ENCODE measurements around the gene ZDHHC17. TPM values are rescaled to one million over a fixed set of nuclear protein-coding genes. Genes with fewer than 3 reads are reported as not detected.
A peak's percentile ranks its signal among the peaks of the same experiment; 100 is the strongest.
"Not testable (repeated sequence)": the region's sequence is repeated elsewhere in the genome, so short reads cannot be mapped to it uniquely, and the experiment has no call there.

ZDHHC17 gene
- total and polyA plus RNA-seq, 2 experiments from 2014 or later = 11.7 to 39.8 TPM

DNA sequence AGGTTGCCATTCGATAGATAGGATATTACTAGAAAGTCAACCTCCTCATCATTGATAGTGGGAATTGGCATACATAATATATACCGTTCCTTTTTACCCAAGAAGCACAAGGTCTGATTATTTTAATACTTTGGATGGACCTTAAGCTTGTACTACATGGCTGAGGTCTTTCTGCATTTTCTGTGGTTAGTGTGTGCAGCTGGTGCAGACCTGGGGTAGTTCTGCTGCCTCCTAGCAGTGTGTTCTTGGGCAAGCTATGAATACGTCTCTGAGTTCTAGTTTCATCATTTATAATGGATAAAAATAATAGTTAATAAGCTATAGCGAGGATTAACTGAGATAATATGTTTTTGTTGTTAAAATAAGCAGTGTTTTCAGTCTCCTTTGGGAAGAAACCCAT is 2.2 kb downstream of the ZDHHC17 start:
- Histone ChIP-seq H3K27ac (no peak overlapping the region), H4K20me1 (ENCODE audit: insufficient read depth, poor library complexity, severe bottlenecking) (peaks cover 43% of the 10 kb centered on the region), H3K4me1 (ENCODE audit: insufficient read depth) (peaks cover 8% of the 10 kb centered on the region), H3K36me3 (replicated peaks; ENCODE audit: insufficient read depth, low read depth) (no peaks in the 10 kb centered on the region), H3K9me3 (ENCODE audit: low read depth) (no peaks in the 10 kb centered on the region), H3K27me3 (no peaks in the 10 kb centered on the region), H3K4me2 (peak overlapping the region; percentile 82), H2AFZ (no peak overlapping the region), H3K9me2 (replicated peaks; ENCODE audit: insufficient read depth) (no peaks in the 10 kb centered on the region), H3K79me2 (peaks cover 67% of the 10 kb centered on the region), H3K4me3 (no peak overlapping the region)
- DNase-seq (ENCODE audit: low spot score) = no peak
- TF ChIP-seq EZH2phosphoT487 (IDR thresholded peaks at IDR 0.05; ENCODE audit: low read depth, severe bottlenecking, unreplicated experiment) (no peak), EZH2 (IDR thresholded peaks at IDR 0.05; ENCODE audit: borderline replicate concordance) (no peak)
- TF ChIP-seq, protein P1, sequence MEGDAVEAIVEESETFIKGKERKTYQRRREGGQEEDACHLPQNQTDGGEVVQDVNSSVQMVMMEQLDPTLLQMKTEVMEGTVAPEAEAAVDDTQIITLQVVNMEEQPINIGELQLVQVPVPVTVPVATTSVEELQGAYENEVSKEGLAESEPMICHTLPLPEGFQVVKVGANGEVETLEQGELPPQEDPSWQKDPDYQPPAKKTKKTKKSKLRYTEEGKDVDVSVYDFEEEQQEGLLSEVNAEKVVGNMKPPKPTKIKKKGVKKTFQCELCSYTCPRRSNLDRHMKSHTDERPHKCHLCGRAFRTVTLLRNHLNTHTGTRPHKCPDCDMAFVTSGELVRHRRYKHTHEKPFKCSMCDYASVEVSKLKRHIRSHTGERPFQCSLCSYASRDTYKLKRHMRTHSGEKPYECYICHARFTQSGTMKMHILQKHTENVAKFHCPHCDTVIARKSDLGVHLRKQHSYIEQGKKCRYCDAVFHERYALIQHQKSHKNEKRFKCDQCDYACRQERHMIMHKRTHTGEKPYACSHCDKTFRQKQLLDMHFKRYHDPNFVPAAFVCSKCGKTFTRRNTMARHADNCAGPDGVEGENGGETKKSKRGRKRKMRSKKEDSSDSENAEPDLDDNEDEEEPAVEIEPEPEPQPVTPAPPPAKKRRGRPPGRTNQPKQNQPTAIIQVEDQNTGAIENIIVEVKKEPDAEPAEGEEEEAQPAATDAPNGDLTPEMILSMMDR (IDR thresholded peaks at IDR 0.05; ENCODE audit: poor library complexity) = no peak
- 97% methylated on average over 4 of the region's 4 CpGs for WGBS (ENCODE audit: low lambda C conversion rate, missing lambda C conversion rate)

DNA sequence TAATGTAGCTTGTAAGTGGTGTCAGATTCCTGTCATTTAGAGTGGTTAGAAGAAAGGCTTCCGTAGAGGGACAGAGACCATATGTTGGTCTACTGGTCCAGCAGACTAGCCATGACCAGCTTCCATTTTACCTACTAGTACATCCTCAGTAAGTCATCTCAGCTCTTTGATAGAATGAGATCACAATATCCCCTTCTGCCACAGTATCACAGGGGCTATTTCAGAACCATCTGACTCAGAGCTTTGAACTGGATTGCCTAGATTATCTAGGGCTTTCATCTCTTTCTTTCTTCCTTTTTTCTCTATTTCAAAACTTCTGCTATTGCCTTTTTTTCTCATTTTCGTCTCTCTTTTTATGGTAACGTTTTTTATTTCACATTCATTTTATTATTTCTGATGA is 4.7 kb downstream of the ZDHHC17 start:
- H3K27ac ChIP-seq = no peak overlapping the region
- no peak overlapping the region for H2AFZ ChIP-seq
- TF ChIP-seq EZH2phosphoT487 (IDR thresholded peaks at IDR 0.05; ENCODE audit: low read depth, severe bottlenecking, unreplicated experiment) = no peak
- TF ChIP-seq, protein P1 (IDR thresholded peaks at IDR 0.05; ENCODE audit: poor library complexity) = no peak
- TF ChIP-seq EZH2 (IDR thresholded peaks at IDR 0.05; ENCODE audit: borderline replicate concordance) = no peak
- no peaks in the 10 kb centered on the region for H3K9me2 ChIP-seq (replicated peaks; ENCODE audit: insufficient read depth)
- H3K27me3 ChIP-seq = no peaks in the 10 kb centered on the region
- no peak overlapping the region for H3K4me2 ChIP-seq
- H3K79me2 ChIP-seq = peaks cover 89% of the 10 kb centered on the region
- no peak for DNase-seq (ENCODE audit: low spot score)
- no peaks in the 10 kb centered on the region for H3K36me3 ChIP-seq (replicated peaks; ENCODE audit: insufficient read depth, low read depth)
- H3K4me3 ChIP-seq = no peak overlapping the region
- no peaks in the 10 kb centered on the region for H3K9me3 ChIP-seq (ENCODE audit: low read depth)
- WGBS (ENCODE audit: low lambda C conversion rate, missing lambda C conversion rate) = 82% methylated on average over 3 of the region's 3 CpGs
- H3K4me1 ChIP-seq (ENCODE audit: insufficient read depth) = peaks cover 8% of the 10 kb centered on the region
- peaks cover 56% of the 10 kb centered on the region for H4K20me1 ChIP-seq (ENCODE audit: insufficient read depth, poor library complexity, severe bottlenecking)

DNA sequence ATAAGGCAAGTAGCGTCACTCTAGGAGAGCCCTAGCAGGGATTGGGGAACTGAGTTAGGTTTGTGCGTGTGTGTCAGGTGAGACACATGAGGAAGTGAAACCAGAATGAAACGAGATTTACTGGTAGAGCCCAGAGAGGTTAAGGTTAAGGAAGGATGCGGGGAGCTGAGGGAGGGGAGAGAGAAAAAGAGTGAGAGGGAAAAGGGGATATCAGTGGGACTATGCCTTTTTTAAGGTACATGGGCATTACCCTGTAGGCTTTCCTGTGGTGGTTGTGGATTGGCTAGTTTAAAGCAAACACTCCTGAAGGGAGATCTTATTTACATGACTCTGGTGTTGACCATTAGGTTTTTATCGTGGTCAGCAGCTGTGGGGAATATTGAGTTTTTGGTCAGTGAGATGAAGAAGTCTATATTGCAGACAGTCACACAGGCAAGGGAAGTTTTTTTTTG is 13.9 kb downstream of the ZDHHC17 start:
- no peak overlapping the region for H3K4me2 ChIP-seq
- TF ChIP-seq, protein P1 (IDR thresholded peaks at IDR 0.05; ENCODE audit: poor library complexity) = no peak
- no peak for TF ChIP-seq EZH2phosphoT487 (IDR thresholded peaks at IDR 0.05; ENCODE audit: low read depth, severe bottlenecking, unreplicated experiment)
- no peak for TF ChIP-seq EZH2 (IDR thresholded peaks at IDR 0.05; ENCODE audit: borderline replicate concordance)
- 87% methylated on average over 5 of the region's 5 CpGs for WGBS (ENCODE audit: low lambda C conversion rate, missing lambda C conversion rate)
- DNase-seq (ENCODE audit: low spot score) = no peak
- no peak overlapping the region for H3K27ac ChIP-seq
- no peak overlapping the region for H3K4me3 ChIP-seq
- H4K20me1 ChIP-seq (ENCODE audit: insufficient read depth, poor library complexity, severe bottlenecking) = peaks cover 34% of the 10 kb centered on the region
- no peaks in the 10 kb centered on the region for H3K9me2 ChIP-seq (replicated peaks; ENCODE audit: insufficient read depth)
- H2AFZ ChIP-seq = no peak overlapping the region
- no peaks in the 10 kb centered on the region for H3K27me3 ChIP-seq
- peaks cover 100% of the 10 kb centered on the region for H3K79me2 ChIP-seq
- no peaks in the 10 kb centered on the region for H3K36me3 ChIP-seq (replicated peaks; ENCODE audit: insufficient read depth, low read depth)
- no peaks in the 10 kb centered on the region for H3K9me3 ChIP-seq (ENCODE audit: low read depth)
- H3K4me1 ChIP-seq (ENCODE audit: insufficient read depth) = peaks cover 10% of the 10 kb centered on the region

DNA sequence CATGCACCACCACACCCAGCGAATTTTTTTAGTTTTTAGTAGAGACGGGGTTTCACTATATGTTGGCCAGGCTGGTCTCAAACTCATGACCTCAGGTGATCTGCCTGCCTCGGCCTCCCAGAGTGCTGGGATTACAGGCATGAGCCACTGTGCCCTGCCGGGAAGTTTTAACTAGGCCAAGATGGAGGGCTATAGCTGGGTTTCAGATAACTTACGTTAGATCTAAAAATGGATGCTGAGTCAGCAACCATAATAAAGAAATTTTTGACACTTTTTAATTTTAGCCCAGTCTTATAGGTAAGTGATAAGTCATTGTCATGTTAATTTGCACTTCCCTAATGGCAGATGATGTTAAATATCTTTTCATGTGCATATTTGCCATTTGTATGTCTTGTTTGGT is 14.4 kb downstream of the ZDHHC17 start:
- H4K20me1 ChIP-seq (ENCODE audit: insufficient read depth, poor library complexity, severe bottlenecking) = peaks cover 28% of the 10 kb centered on the region
- no peaks in the 10 kb centered on the region for H3K9me2 ChIP-seq (replicated peaks; ENCODE audit: insufficient read depth)
- H3K79me2 ChIP-seq = peaks cover 100% of the 10 kb centered on the region
- WGBS (ENCODE audit: low lambda C conversion rate, missing lambda C conversion rate) = 81% methylated on average over 5 of the region's 5 CpGs
- H3K4me3 ChIP-seq = no peak overlapping the region
- no peaks in the 10 kb centered on the region for H3K9me3 ChIP-seq (ENCODE audit: low read depth)
- DNase-seq (ENCODE audit: low spot score) = no peak
- no peak overlapping the region for H3K4me2 ChIP-seq
- H2AFZ ChIP-seq = no peak overlapping the region
- peaks cover 12% of the 10 kb centered on the region for H3K4me1 ChIP-seq (ENCODE audit: insufficient read depth)
- H3K27ac ChIP-seq = no peak overlapping the region
- H3K36me3 ChIP-seq (replicated peaks; ENCODE audit: insufficient read depth, low read depth) = no peaks in the 10 kb centered on the region
- TF ChIP-seq, protein P1 (IDR thresholded peaks at IDR 0.05; ENCODE audit: poor library complexity) = no peak
- TF ChIP-seq EZH2phosphoT487 (IDR thresholded peaks at IDR 0.05; ENCODE audit: low read depth, severe bottlenecking, unreplicated experiment) = no peak
- no peak for TF ChIP-seq EZH2 (IDR thresholded peaks at IDR 0.05; ENCODE audit: borderline replicate concordance)
- H3K27me3 ChIP-seq = no peaks in the 10 kb centered on the region

DNA sequence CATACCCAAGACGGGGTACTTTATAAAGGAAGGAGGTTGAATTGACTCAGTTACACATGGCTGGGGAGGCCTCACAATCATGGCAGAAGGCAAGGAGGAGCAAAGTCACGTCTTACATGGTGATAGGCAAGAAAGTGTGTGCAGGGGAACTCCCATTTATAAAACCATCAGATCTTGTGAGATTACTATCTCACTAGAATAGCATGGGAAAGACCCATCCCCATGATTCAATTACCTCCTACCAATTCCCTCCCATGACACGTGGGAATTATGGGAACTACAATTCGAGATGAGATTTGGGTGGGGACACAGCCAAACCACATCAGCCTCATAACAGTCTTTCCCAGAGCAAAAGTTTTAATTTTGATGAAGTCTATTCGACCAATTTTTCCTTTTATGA is 15.4 kb downstream of the ZDHHC17 start:
- H2AFZ ChIP-seq; H3K9me3 ChIP-seq (ENCODE audit: low read depth); H3K27me3 ChIP-seq; H3K4me2 ChIP-seq; H3K4me3 ChIP-seq; H3K36me3 ChIP-seq (replicated peaks; ENCODE audit: insufficient read depth, low read depth); DNase-seq (ENCODE audit: low spot score); H3K27ac ChIP-seq; H3K9me2 ChIP-seq (replicated peaks; ENCODE audit: insufficient read depth): not testable (repeated sequence)
- H3K79me2 ChIP-seq = peaks cover 100% of the 10 kb centered on the region
- 96% methylated on average over 5 of the region's 5 CpGs for WGBS (ENCODE audit: low lambda C conversion rate, missing lambda C conversion rate)
- peaks cover 28% of the 10 kb centered on the region for H4K20me1 ChIP-seq (ENCODE audit: insufficient read depth, poor library complexity, severe bottlenecking)
- H3K4me1 ChIP-seq (ENCODE audit: insufficient read depth) = peaks cover 12% of the 10 kb centered on the region

All from hepatocyte (in vitro differentiated cells).